ENCODE results near the gene AKR1C1.
"Not testable (repeated sequence)": the region's sequence is repeated elsewhere in the genome, so short reads cannot be mapped to it uniquely, and the experiment has no call there.

The AKR1C1 gene

DNA sequence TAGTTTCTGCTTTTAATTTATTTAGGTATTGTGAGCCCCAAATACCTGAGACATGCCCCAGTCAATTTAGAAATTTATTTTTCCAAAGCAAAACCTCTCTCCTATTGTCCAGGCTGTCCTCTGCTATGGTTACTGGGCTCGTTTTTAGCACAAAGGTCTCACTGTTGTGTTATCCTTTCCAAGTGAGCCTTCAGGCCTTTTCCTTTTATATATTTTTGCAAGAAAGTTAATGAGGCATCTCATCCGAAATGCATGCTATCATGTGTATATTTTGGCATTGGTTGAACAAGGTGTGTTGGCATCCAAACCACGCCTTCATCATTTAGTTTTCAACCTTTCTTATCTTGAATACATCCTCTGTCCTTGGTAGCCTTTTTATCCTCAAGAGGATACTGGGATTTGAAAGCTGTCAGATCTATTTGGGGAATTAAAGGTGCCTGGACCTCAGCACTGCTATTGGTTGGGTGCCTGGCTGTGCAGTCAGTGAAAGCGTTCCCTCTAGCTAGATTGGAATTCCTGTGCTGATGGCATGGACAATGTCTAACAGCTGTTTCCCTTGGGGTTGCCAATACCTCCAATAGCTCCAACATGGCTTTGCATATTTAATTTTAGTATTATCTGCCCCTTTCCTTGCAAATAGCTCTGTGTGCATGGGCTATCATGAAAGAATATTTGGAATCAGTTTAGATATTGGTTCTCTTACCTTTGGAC, 51.1 kb downstream of the AKR1C1 start:
- DNase-seq (ENCODE audit: extremely low read depth in 1 of 2, low read depth in 1 of 2) = not testable (repeated sequence)

GRCh38 chr10:5014936-5015335, 51.7 kb downstream of the AKR1C1 start:
- DNase-seq (ENCODE audit: extremely low read depth in 1 of 2, low read depth in 1 of 2) = no peak

- no peak for DNase-seq (ENCODE audit: extremely low read depth in 1 of 2, low read depth in 1 of 2)
Observed at GRCh38 chr10:5018134-5018533, 54.9 kb downstream of the AKR1C1 start.

DNA sequence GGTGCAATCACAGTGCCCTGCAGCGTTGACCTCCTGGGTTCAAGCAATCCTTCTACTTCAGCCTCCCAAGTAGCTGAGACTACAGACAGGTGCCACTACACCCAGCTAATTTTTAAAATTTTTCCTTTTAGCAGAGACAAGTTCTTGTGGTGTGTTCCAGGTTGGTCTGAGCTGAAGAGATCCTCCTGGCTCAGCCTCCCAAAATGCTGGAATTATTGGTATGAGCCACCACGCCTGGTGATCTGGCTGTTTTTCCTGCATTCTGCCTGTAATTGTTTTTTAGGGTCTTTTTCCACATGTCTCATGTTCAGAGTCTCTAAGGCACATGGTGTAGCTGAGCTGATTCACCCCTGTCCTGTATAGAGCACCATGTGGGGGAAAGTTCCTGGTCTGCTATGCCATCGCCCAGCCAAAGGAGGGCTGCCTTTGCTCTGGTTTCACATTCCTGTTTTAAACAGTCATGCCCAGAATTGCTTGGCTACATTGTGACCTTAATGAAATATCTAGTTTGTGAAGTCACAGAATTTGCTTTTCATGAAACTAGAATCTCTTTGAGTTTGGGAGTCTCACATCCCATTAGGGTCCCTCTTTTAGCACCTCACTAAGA, 55.6 kb downstream of the AKR1C1 start:
- DNase-seq (ENCODE audit: extremely low read depth in 1 of 2, low read depth in 1 of 2) = not testable (repeated sequence)

- not testable (repeated sequence) for DNase-seq (ENCODE audit: extremely low read depth in 1 of 2, low read depth in 1 of 2)
Observed at GRCh38 chr10:5019770-5020612, 56.8 kb downstream of the AKR1C1 start.

- not testable (repeated sequence) for DNase-seq (ENCODE audit: extremely low read depth in 1 of 2, low read depth in 1 of 2)
Observed at GRCh38 chr10:5021624-5022290, 58.5 kb downstream of the AKR1C1 start.

DNA sequence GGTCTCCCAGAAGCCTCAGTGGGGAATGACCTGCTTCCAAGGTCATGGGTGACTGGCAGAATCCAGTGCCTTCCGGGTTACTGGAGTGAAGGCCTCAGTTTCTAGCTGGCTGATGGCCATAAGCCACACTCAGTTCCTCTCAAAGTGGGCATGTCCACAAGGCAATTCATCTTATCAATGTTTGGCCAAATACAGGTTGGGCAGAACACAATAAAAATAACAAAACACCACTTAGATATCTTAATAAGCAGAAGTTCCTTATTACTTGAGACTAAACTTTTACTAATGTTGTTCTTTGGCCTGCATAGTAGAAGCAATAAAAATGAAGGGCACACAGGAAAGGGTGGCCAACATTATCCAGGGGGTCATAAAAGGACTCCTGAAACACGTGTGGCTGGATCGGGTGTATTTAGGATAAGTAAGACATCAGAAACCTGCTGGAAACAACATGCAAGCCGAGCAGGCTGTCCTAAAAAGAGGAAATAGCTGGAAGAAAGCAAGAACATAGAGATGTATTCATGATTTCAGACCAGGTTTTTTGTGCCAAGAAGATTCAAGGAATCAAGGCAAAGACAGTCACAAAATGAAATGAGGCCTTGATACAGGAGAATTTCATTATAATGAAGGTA, 60.1 kb downstream of the AKR1C1 start:
- no peak for DNase-seq (ENCODE audit: extremely low read depth in 1 of 2, low read depth in 1 of 2)

DNA sequence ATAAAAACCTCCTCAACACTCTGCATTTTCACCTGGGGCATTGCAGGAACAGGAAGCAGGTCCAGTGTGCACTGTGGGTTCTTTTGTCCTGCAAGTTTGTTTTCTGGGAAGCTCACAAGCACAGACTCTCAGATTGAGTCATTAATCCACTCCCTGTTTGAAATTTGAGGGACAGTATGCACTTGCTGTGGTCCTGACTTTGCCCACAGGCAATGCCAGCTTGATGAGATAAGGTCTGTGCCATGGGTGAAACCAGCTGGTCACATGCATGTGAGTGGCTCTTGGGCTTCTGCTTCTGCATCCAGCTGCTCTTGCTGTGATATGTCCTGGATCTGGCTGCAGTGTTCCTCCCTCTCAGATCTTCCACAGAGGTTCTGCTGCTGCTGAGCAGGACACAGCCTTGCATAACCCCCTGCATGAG, 62.3 kb downstream of the AKR1C1 start:
- not testable (repeated sequence) for DNase-seq (ENCODE audit: extremely low read depth in 1 of 2, low read depth in 1 of 2)

GRCh38 chr10:5030989-5031388, 67.8 kb downstream of the AKR1C1 start:
- no peak for DNase-seq (ENCODE audit: extremely low read depth in 1 of 2, low read depth in 1 of 2)

GRCh38 chr10:5031588-5031987, 68.4 kb downstream of the AKR1C1 start:
- not testable (repeated sequence) for DNase-seq (ENCODE audit: extremely low read depth in 1 of 2, low read depth in 1 of 2)

- DNase-seq (ENCODE audit: extremely low read depth in 1 of 2, low read depth in 1 of 2) = not testable (repeated sequence)
Observed at GRCh38 chr10:5032444-5032843, 69.2 kb downstream of the AKR1C1 start.

Measured in stimulated activated CD8-positive, alpha-beta memory T cell treated with anti-CD3 and anti-CD28 coated beads, Interleukin-7, amount 100 ng/mL, for 48 hours (primary cell).